ENCODE results near the gene PRG2.

The PRG2 gene

DNA sequence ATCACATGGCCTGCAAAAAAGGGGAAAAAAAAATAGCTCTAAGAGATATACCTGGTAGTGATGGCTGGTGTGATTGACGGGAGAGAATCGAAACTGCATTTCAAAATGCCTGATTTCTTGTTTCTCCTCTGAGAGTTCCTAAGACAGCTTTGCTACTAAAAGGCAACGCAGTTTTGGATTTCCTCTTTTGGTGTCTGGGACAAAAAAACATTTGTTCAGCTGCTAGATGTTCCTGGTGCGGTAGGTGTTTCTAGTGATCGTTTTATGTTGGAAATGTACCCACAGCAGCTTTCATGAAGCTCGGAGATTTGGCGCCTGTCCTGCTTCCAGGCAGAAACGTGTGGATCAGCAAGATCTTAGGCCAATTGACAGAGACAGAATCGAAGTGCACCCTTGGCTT is 34.2 kb downstream of the PRG2 start:
- H4K5ac ChIP-seq (ENCODE audit: low read length) = no peak overlapping the region
- H3K4me2 ChIP-seq (ENCODE audit: low read length) = no peak overlapping the region
- DNase-seq = no peak

DNA sequence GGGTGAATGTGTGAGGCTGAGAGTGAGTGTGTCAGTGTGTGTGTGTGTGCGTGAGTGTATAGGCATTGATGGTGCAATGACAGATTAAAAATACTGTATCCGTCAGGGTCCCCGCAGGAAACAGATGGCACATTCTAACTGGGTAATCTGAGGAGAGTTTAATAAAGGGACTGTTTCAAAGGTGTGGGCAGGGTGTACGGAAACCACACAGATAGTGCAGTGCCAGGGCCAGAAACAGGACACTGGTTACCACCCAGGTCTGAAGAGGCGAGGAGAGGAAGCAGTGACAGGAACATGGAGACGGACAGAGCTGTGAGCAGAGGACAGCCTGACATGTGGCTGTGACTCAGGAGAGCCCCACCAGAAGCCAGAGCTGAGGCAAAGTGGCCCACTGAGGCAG is 35.8 kb downstream of the PRG2 start:
- Histone ChIP-seq H3K4ac (ENCODE audit: low read depth, low read length) (no peak overlapping the region), H3K4me1 (ENCODE audit: control insufficient read depth, low read depth, low read length) (peaks cover 2% of the 10 kb centered on the region), H4K8ac (ENCODE audit: low read depth, low read length) (no peak overlapping the region), H2BK5ac (ENCODE audit: low read length) (no peak overlapping the region), H2BK15ac (replicated peaks; ENCODE audit: low read depth) (no peak overlapping the region), H3K9ac (ENCODE audit: low read length) (no peak overlapping the region), H3K18ac (ENCODE audit: low read length) (no peak overlapping the region), H3K36me3 (ENCODE audit: control insufficient read depth, insufficient read depth, low read length) (no peaks in the 10 kb centered on the region), H3K56ac (ENCODE audit: low read length) (no peak overlapping the region), H3K79me2 (ENCODE audit: control insufficient read depth, insufficient read depth, low read length) (no peaks in the 10 kb centered on the region), H3K27ac (ENCODE audit: low read depth, low read length) (no peak overlapping the region), H3K4me2 (ENCODE audit: low read length) (no peak overlapping the region), H3K79me1 (ENCODE audit: low read length) (no peaks in the 10 kb centered on the region), H3K23ac (ENCODE audit: low read length) (no peak overlapping the region), H2AK5ac (ENCODE audit: low read length) (no peak overlapping the region), H4K5ac (ENCODE audit: low read length) (no peak overlapping the region), H2BK120ac (ENCODE audit: low read depth, low read length) (no peak overlapping the region), H3K4me3 (ENCODE audit: low read length) (no peak overlapping the region), H3K27me3 (ENCODE audit: insufficient read depth, low read length, poor library complexity) (no peaks in the 10 kb centered on the region)
- no peak for DNase-seq
- no CpG with 5 or more reads among the region's 6 CpGs for WGBS (ENCODE audit: extremely low coverage, insufficient coverage, low lambda C conversion rate)

More for the DNA sequence above, 34.2 kb downstream of the PRG2 start:
- no peaks in the 10 kb centered on the region for H3K27me3 ChIP-seq (ENCODE audit: insufficient read depth, low read length, poor library complexity)
- H2BK5ac ChIP-seq (ENCODE audit: low read length) = no peak overlapping the region
- no peak overlapping the region for H4K8ac ChIP-seq (ENCODE audit: low read depth, low read length)
- H2AK5ac ChIP-seq (ENCODE audit: low read length) = no peak overlapping the region
- H3K4me3 ChIP-seq (ENCODE audit: low read length) = no peak overlapping the region
- no peaks in the 10 kb centered on the region for H3K79me1 ChIP-seq (ENCODE audit: low read length)
- H2BK120ac ChIP-seq (ENCODE audit: low read depth, low read length) = no peak overlapping the region
- WGBS (ENCODE audit: extremely low coverage, insufficient coverage, low lambda C conversion rate) = no CpG with 5 or more reads among the region's 9 CpGs
- H3K56ac ChIP-seq (ENCODE audit: low read length) = no peak overlapping the region
- no peak overlapping the region for H2BK15ac ChIP-seq (replicated peaks; ENCODE audit: low read depth)
- no peaks in the 10 kb centered on the region for H3K79me2 ChIP-seq (ENCODE audit: control insufficient read depth, insufficient read depth, low read length)
- H3K36me3 ChIP-seq (ENCODE audit: control insufficient read depth, insufficient read depth, low read length) = no peaks in the 10 kb centered on the region
- peaks cover 2% of the 10 kb centered on the region for H3K4me1 ChIP-seq (ENCODE audit: control insufficient read depth, low read depth, low read length)
- no peak overlapping the region for H3K23ac ChIP-seq (ENCODE audit: low read length)
- no peak overlapping the region for H3K27ac ChIP-seq (ENCODE audit: low read depth, low read length)
- no peak overlapping the region for H3K9ac ChIP-seq (ENCODE audit: low read length)
- H3K4ac ChIP-seq (ENCODE audit: low read depth, low read length) = no peak overlapping the region
- no peak overlapping the region for H3K18ac ChIP-seq (ENCODE audit: low read length)

DNA sequence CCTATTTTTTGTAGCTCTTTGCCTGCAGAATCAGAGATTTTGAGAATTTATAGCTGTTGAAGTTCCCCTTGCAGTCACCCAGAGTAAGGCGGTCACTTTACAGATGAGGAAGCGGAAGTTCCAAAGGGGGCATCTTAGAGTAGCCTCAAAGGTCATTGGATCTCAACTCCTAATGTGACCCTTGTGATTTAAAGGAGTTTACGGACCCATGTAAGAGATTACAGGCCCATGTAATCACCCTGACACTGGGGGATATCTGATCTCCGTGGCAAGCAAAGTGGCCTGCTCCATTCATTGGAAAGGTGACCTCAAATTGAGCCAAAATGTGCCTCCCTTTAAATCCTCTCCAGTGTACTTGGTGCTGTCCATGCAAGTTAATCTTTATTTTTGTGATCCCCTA is 36.6 kb downstream of the PRG2 start:
- H3K4ac ChIP-seq (ENCODE audit: low read depth, low read length) = no peak overlapping the region
- H3K36me3 ChIP-seq (ENCODE audit: control insufficient read depth, insufficient read depth, low read length) = no peaks in the 10 kb centered on the region
- no peak overlapping the region for H3K18ac ChIP-seq (ENCODE audit: low read length)
- H4K5ac ChIP-seq (ENCODE audit: low read length) = no peak overlapping the region
- no peak overlapping the region for H2BK5ac ChIP-seq (ENCODE audit: low read length)
- no peaks in the 10 kb centered on the region for H3K27me3 ChIP-seq (ENCODE audit: insufficient read depth, low read length, poor library complexity)
- no peak overlapping the region for H3K27ac ChIP-seq (ENCODE audit: low read depth, low read length)
- H3K79me1 ChIP-seq (ENCODE audit: low read length) = no peaks in the 10 kb centered on the region
- no peak overlapping the region for H2BK120ac ChIP-seq (ENCODE audit: low read depth, low read length)
- no peak overlapping the region for H2AK5ac ChIP-seq (ENCODE audit: low read length)
- H4K8ac ChIP-seq (ENCODE audit: low read depth, low read length) = no peak overlapping the region
- no peak overlapping the region for H3K4me2 ChIP-seq (ENCODE audit: low read length)
- DNase-seq = peak; percentile 37
- H3K4me3 ChIP-seq (ENCODE audit: low read length) = no peak overlapping the region
- no peak overlapping the region for H3K56ac ChIP-seq (ENCODE audit: low read length)
- H3K23ac ChIP-seq (ENCODE audit: low read length) = no peak overlapping the region
- WGBS (ENCODE audit: extremely low coverage, insufficient coverage, low lambda C conversion rate) = no CpG with 5 or more reads among the region's 4 CpGs
- H3K4me1 ChIP-seq (ENCODE audit: control insufficient read depth, low read depth, low read length) = peaks cover 2% of the 10 kb centered on the region
- H2BK15ac ChIP-seq (replicated peaks; ENCODE audit: low read depth) = no peak overlapping the region
- no peaks in the 10 kb centered on the region for H3K79me2 ChIP-seq (ENCODE audit: control insufficient read depth, insufficient read depth, low read length)
- no peak overlapping the region for H3K9ac ChIP-seq (ENCODE audit: low read length)

DNA sequence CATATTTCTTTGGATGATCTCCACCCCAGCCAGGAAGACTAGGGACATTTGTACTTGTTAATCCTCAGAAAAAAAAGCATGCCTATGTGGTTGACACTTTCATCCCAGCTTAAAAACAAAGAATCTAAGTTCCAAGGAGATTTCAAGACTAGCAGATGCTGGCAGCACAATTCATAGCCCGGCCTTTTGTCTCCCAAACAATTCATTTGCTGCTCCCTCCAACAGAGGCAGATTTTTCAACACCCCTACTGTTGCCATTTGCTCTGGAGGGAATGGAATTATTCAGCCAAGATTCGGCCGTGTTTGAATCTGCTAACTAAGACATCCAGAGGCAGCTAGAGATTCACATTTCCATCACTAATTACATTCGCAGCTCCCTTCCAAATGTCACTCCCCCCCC is 37.0 kb downstream of the PRG2 start:
- no peaks in the 10 kb centered on the region for H3K36me3 ChIP-seq (ENCODE audit: control insufficient read depth, insufficient read depth, low read length)
- no peak overlapping the region for H4K5ac ChIP-seq (ENCODE audit: low read length)
- H3K56ac ChIP-seq (ENCODE audit: low read length) = peak overlapping the region; percentile 30
- H3K9ac ChIP-seq (ENCODE audit: low read length) = no peak overlapping the region
- H3K18ac ChIP-seq (ENCODE audit: low read length) = no peak overlapping the region
- H4K8ac ChIP-seq (ENCODE audit: low read depth, low read length) = no peak overlapping the region
- no peaks in the 10 kb centered on the region for H3K79me2 ChIP-seq (ENCODE audit: control insufficient read depth, insufficient read depth, low read length)
- no peaks in the 10 kb centered on the region for H3K27me3 ChIP-seq (ENCODE audit: insufficient read depth, low read length, poor library complexity)
- H3K4me1 ChIP-seq (ENCODE audit: control insufficient read depth, low read depth, low read length) = peaks cover 2% of the 10 kb centered on the region
- H3K79me1 ChIP-seq (ENCODE audit: low read length) = no peaks in the 10 kb centered on the region
- no peak overlapping the region for H3K4me3 ChIP-seq (ENCODE audit: low read length)
- no peak overlapping the region for H3K27ac ChIP-seq (ENCODE audit: low read depth, low read length)
- H2BK5ac ChIP-seq (ENCODE audit: low read length) = no peak overlapping the region
- H3K4me2 ChIP-seq (ENCODE audit: low read length) = no peak overlapping the region
- H2BK15ac ChIP-seq (replicated peaks; ENCODE audit: low read depth) = no peak overlapping the region
- no peak overlapping the region for H3K4ac ChIP-seq (ENCODE audit: low read depth, low read length)
- no peak overlapping the region for H2BK120ac ChIP-seq (ENCODE audit: low read depth, low read length)
- no CpG with 5 or more reads among the region's 4 CpGs for WGBS (ENCODE audit: extremely low coverage, insufficient coverage, low lambda C conversion rate)
- H3K23ac ChIP-seq (ENCODE audit: low read length) = no peak overlapping the region
- peak; percentile 55 for DNase-seq
- H2AK5ac ChIP-seq (ENCODE audit: low read length) = no peak overlapping the region

DNA sequence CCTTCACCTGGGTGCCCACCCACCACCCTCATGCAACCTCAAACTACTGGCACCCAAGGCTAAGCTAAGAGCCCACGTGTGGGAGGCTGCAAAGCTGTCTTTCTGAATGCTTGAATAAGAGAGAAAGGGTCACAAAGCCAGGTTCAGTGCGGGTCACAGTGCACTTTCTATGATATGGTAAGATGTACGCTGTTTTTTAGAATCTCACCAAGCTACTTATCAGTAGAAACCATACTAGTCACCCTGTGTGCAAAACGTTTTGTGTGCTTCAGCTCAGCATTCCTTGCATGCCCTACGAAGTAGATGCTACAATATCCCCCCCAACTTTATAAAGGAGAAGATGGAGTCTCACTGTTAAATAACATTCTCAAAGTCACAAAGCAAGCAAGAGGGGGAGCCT is 37.4 kb downstream of the PRG2 start:
- Histone ChIP-seq H2BK5ac (ENCODE audit: low read length) (peak overlapping the region; percentile 57), H3K4me2 (ENCODE audit: low read length) (no peak overlapping the region), H3K4ac (ENCODE audit: low read depth, low read length) (no peak overlapping the region), H2BK120ac (ENCODE audit: low read depth, low read length) (no peak overlapping the region), H3K18ac (ENCODE audit: low read length) (no peak overlapping the region), H4K5ac (ENCODE audit: low read length) (no peak overlapping the region), H4K8ac (ENCODE audit: low read depth, low read length) (no peak overlapping the region), H3K4me3 (ENCODE audit: low read length) (no peak overlapping the region), H3K79me2 (ENCODE audit: control insufficient read depth, insufficient read depth, low read length) (no peaks in the 10 kb centered on the region), H2AK5ac (ENCODE audit: low read length) (no peak overlapping the region), H3K4me1 (ENCODE audit: control insufficient read depth, low read depth, low read length) (peaks cover 2% of the 10 kb centered on the region), H3K79me1 (ENCODE audit: low read length) (no peaks in the 10 kb centered on the region), H3K36me3 (ENCODE audit: control insufficient read depth, insufficient read depth, low read length) (no peaks in the 10 kb centered on the region), H3K23ac (ENCODE audit: low read length) (no peak overlapping the region), H3K9ac (ENCODE audit: low read length) (peak overlapping the region; percentile 22), H2BK15ac (replicated peaks; ENCODE audit: low read depth) (no peak overlapping the region), H3K27ac (ENCODE audit: low read depth, low read length) (no peak overlapping the region), H3K56ac (ENCODE audit: low read length) (peak overlapping the region; percentile 30), H3K27me3 (ENCODE audit: insufficient read depth, low read length, poor library complexity) (no peaks in the 10 kb centered on the region)
- WGBS (ENCODE audit: extremely low coverage, insufficient coverage, low lambda C conversion rate) = no CpG with 5 or more reads among the region's 5 CpGs
- no peak for DNase-seq

DNA sequence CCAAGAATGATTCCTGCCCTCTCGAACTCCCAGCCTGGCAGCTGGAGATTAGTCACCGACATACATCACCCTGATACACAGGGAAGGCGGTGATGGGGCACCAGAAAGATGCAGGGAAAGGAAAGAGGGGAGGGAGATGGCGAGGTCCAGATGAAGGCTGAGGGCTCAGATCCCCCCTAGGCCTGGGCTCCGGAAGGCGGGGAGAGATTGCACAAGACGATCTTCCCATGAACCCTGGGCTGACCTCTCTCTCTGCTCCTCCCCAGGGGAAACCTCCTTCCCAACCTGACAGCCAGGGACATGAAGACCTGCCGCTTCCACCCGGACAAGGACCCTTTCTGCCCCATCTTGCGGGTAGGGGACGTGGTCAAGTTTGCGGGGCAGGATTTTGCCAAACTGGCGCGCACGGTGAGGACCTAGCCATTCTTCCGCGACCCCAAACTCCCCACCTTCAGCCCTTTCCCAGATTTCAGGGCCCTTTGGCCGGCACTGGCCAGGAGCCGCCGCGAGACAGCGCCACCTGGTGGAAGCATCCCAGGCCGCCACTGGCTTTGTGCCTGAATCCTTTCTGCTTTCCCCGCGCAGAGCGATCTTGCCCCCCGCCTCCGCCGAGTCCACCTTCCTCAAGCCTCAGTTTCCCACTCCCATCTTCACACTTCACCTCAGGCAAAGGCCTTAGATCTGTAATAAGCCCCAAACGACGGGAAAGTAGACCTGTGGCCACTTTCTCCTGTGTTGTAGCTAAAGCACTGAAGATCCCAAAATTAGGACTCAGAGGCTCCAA is 40.8 kb downstream of the PRG2 start:
- Histone ChIP-seq H2BK5ac (ENCODE audit: low read length) (no peak overlapping the region), H2BK120ac (ENCODE audit: low read depth, low read length) (no peak overlapping the region), H2AK5ac (ENCODE audit: low read length) (no peak overlapping the region), H3K27ac (ENCODE audit: low read depth, low read length) (no peak overlapping the region), H3K23ac (ENCODE audit: low read length) (no peak overlapping the region), H4K5ac (ENCODE audit: low read length) (no peak overlapping the region), H3K4me1 (ENCODE audit: control insufficient read depth, low read depth, low read length) (peaks cover 7% of the 10 kb centered on the region), H3K9ac (ENCODE audit: low read length) (peak overlapping the region; percentile 69), H3K36me3 (ENCODE audit: control insufficient read depth, insufficient read depth, low read length) (no peaks in the 10 kb centered on the region), H3K79me2 (ENCODE audit: control insufficient read depth, insufficient read depth, low read length) (no peaks in the 10 kb centered on the region), H3K4me3 (ENCODE audit: low read length) (no peak overlapping the region), H3K27me3 (ENCODE audit: insufficient read depth, low read length, poor library complexity) (no peaks in the 10 kb centered on the region), H3K4me2 (ENCODE audit: low read length) (peak overlapping the region; percentile 33), H3K79me1 (ENCODE audit: low read length) (no peaks in the 10 kb centered on the region), H2BK15ac (replicated peaks; ENCODE audit: low read depth) (no peak overlapping the region), H3K4ac (ENCODE audit: low read depth, low read length) (no peak overlapping the region), H4K8ac (ENCODE audit: low read depth, low read length) (no peak overlapping the region), H3K18ac (ENCODE audit: low read length) (no peak overlapping the region), H3K56ac (ENCODE audit: low read length) (peak overlapping the region; percentile 89)
- DNase-seq = peak; percentile 71
- WGBS (ENCODE audit: extremely low coverage, insufficient coverage, low lambda C conversion rate) = no CpG with 5 or more reads among the region's 31 CpGs
